ENCODE data around the gene MST1. TPM values are rescaled to one million over a fixed set of nuclear protein-coding genes. Genes with fewer than 3 reads are reported as not detected.

Gene MST1
- total and polyA plus RNA-seq, 2 of the 8 experiments (the other 6 are each of a cell fraction or from before 2014, with no cell fraction given) = 6.2 to 9.5 TPM

DNA sequence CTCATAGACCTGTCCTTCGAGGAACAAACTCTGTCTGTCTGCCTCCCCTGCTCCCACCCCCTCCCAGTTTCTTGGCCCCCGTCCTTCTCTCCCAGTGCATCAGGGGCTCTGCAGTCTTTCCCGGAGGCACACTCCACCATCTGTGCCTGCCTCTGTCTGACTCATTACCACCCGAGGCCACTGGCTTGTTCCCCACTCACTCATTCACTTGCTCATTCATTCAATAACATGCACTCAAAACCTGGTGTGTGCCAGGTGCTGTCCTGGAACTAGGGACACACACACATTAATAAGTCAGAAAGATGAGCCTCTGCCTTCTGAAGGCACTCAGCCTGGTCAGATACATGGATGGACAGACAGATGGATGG is 17.8 kb upstream of the MST1 start (continued):
- TF ChIP-seq BRCA1 (IDR thresholded peaks at IDR 0.05; ENCODE audit: low read depth, low read length) = no peak
